Transverse colon (tissue), 4 donors: ENCODE measurements around the gene IL9R.

Source experiments
- CTCF ChIP-seq, 5 experiments: fragments of 200-600 bp in 3 of 5; fragments of 450-650 bp in 2 of 5; sonication (generic) in 3 of 5; IDR thresholded peaks; 1 replicate in 2 of 5; 2 replicates in 3 of 5; pipeline ENCODE4 v1.5.1; 2016 to 2017; ENCODE audit warnings: antibody characterized with exemption in 5 of 5, inconsistent platforms in 3 of 5, mild to moderate bottlenecking in 2 of 5, moderate library complexity in 1 of 5
- POLR2A ChIP-seq: fragments of 450-650 bp; IDR thresholded peaks from one replicate; pipeline ENCODE4 v1.6.1; 2016; ENCODE audit warnings: antibody characterized with exemption, mild to moderate bottlenecking, moderate library complexity
- POLR2AphosphoS5 ChIP-seq, 3 donors: sonication (generic); formaldehyde crosslinking; IDR thresholded peaks; one replicate each; pipeline ENCODE4 v1.6.1; 2016; ENCODE audit warnings: antibody characterized with exemption in 3 of 3

GRCh38 chrX:155953055-155953454 lies 44.4 kb upstream of the IL9R start:
- no peak for TF ChIP-seq CTCF (IDR thresholded peaks at IDR 0.05)
- TF ChIP-seq POLR2A = no peak
- no peak for TF ChIP-seq POLR2AphosphoS5 (IDR thresholded peaks at IDR 0.05)
